HL-60 (cell line): ENCODE measurements around the gene CTNNA2.

Experiments used
- DNase-seq, 2 experiments: peaks; one replicate each; pipeline ENCODE4 v3.0.0-alpha.2; 2010 to 2020; ENCODE audit warnings: low read depth in 1 of 2, low spot score in 1 of 2
- H3K27ac ChIP-seq: fragments of 250-450 bp; sonication (Bioruptor Pico); replicated peaks from 2 replicates; pipeline ENCODE4 v1.5.1; 2020; ENCODE audit warnings: mild to moderate bottlenecking, moderate library complexity
- H3K27me3 ChIP-seq: fragments of 250-450 bp; sonication (Bioruptor Pico); 2 replicates; pipeline ENCODE4 v1.5.1; 2021; ENCODE audit warnings: mild to moderate bottlenecking, moderate library complexity; ENCODE audit not compliant: insufficient read depth, poor library complexity, severe bottlenecking
- H3K4me3 ChIP-seq: replicated peaks from 2 replicates; pipeline ENCODE4 v1.5.1; 2011; ENCODE audit warnings: mild to moderate bottlenecking, control low read depth, low read length; ENCODE audit not compliant: insufficient read depth
- CTCF ChIP-seq: IDR thresholded peaks from one replicate; pipeline ENCODE4 v1.5.1; 2011; ENCODE audit warnings: low read length, control low read depth, inconsistent platforms; ENCODE audit not compliant: insufficient read depth
- GABPA ChIP-seq: IDR thresholded peaks from 2 replicates; pipeline ENCODE4 v1.6.1; 2012; ENCODE audit warnings: low read depth
- POLR2AphosphoS5 ChIP-seq: IDR thresholded peaks from 2 replicates; pipeline ENCODE4 v1.6.1; 2012; ENCODE audit warnings: low read depth
- SPI1 ChIP-seq: IDR thresholded peaks from 2 replicates; pipeline ENCODE4 v1.6.1; 2012; ENCODE audit warnings: low read depth, mild to moderate bottlenecking, borderline replicate concordance
- TF ChIP-seq, protein P1 (sequence below): IDR thresholded peaks from 2 replicates; pipeline ENCODE4 v1.6.1; 2012; ENCODE audit warnings: low read depth; ENCODE audit not compliant: insufficient replicate concordance

Gene CTNNA2

GRCh38 chr2:80037310-80037709 is 524.5 kb downstream of the CTNNA2 start:
- TF ChIP-seq GABPA (no peak), CTCF (no peak), POLR2AphosphoS5 (no peak), SPI1 (no peak)
- TF ChIP-seq, protein P1, sequence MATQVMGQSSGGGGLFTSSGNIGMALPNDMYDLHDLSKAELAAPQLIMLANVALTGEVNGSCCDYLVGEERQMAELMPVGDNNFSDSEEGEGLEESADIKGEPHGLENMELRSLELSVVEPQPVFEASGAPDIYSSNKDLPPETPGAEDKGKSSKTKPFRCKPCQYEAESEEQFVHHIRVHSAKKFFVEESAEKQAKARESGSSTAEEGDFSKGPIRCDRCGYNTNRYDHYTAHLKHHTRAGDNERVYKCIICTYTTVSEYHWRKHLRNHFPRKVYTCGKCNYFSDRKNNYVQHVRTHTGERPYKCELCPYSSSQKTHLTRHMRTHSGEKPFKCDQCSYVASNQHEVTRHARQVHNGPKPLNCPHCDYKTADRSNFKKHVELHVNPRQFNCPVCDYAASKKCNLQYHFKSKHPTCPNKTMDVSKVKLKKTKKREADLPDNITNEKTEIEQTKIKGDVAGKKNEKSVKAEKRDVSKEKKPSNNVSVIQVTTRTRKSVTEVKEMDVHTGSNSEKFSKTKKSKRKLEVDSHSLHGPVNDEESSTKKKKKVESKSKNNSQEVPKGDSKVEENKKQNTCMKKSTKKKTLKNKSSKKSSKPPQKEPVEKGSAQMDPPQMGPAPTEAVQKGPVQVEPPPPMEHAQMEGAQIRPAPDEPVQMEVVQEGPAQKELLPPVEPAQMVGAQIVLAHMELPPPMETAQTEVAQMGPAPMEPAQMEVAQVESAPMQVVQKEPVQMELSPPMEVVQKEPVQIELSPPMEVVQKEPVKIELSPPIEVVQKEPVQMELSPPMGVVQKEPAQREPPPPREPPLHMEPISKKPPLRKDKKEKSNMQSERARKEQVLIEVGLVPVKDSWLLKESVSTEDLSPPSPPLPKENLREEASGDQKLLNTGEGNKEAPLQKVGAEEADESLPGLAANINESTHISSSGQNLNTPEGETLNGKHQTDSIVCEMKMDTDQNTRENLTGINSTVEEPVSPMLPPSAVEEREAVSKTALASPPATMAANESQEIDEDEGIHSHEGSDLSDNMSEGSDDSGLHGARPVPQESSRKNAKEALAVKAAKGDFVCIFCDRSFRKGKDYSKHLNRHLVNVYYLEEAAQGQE: no peak
- no peak overlapping the region for H3K27ac ChIP-seq
- H3K4me3 ChIP-seq: no peak overlapping the region
- DNase-seq: no peak
- H3K27me3 ChIP-seq: no peaks in the 10 kb centered on the region

- H3K27ac ChIP-seq: no peak overlapping the region
- no peak for DNase-seq
- H3K4me3 ChIP-seq: no peak overlapping the region
- TF ChIP-seq GABPA (no peak), CTCF (no peak), POLR2AphosphoS5 (no peak), SPI1 (no peak)
- TF ChIP-seq, protein P1: no peak
- no peaks in the 10 kb centered on the region for H3K27me3 ChIP-seq
Measured at GRCh38 chr2:80040226-80040625, 527.4 kb downstream of the CTNNA2 start.

DNA sequence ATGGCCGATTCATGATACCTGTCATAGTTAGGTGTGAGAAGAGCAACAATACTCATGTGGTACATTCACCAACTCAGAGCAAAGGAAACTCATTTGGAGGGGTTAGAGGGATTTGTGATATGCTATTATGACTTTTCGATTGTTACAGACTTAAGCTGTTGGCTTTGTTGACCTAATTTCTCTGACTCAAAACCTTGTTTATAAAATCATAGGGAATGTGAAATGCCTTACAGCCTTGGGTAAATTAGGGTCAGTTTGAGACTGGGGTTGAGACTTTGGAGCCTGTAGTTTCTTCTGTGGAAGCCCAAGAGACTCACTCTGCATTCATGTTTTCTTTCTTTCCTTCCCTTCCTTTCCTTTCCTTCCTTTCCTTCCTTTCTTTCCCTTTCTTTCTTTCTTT is 529.8 kb downstream of the CTNNA2 start:
- Histone ChIP-seq H3K27ac (no peak overlapping the region), H3K4me3 (no peak overlapping the region), H3K27me3 (no peaks in the 10 kb centered on the region)
- TF ChIP-seq CTCF (no peak), POLR2AphosphoS5 (no peak), GABPA (no peak), SPI1 (no peak)
- TF ChIP-seq, protein P1: no peak
- DNase-seq: no peak
